HL-60/S4 (cell line): ENCODE measurements around the gene RMI1.

Experiments used
- in situ Hi-C: fragments of 300-500 bp; cut with MboI; formaldehyde crosslinking; loops from 2 replicates; pipeline ENCODE4 v1.14.3; 2022; ENCODE audit warnings: low sequenced_read_pairs

RMI1 gene

GRCh38 chr9:83966209-83966582 is 14.4 kb upstream of the RMI1 start:
- in situ Hi-C loops: no loop called here

DNA sequence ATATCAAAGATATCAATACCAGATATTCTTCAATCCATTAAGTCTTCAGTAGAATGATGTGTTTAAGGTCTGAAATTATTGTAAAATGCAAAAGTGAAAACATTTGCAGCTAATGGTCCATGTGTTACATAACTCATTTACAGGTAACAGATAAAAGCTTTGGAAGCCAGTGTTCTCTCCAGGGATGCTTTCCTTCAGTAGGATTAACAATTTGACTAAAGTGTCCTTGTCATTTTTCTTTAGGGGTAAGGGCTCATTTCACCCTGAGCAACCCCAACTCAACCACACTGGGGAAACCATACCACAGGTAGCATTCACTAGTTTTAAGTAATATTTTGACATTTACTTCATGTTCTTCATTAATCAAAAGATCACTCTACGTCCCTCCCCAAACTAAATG is 13.5 kb upstream of the RMI1 start:
- in situ Hi-C loops: no loop called here

DNA sequence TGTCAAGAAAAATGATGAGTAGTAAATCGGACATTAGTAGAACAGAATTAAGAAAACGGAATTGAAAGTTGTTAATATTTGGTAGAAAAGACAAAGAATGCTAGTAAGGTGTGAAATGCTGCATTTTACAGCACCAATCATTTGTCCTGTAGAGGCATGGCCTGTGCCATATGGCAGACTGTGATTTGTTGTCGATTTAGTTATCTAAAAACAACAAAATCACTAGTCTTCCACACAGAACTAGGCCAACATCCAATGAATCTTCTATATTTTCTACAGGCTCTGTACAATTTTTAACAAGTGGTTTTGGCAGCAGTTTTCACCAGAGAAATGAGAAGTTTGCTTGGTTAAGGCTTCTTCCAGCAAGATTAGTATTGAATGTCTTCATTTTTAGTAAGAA is 11.0 kb upstream of the RMI1 start:
- in situ Hi-C loops: no loop called here

- in situ Hi-C loops: no loop called here
Measured at GRCh38 chr9:83971485-83971884, 9.1 kb upstream of the RMI1 start.

- in situ Hi-C loops: no loop called here
Measured at GRCh38 chr9:83972286-83972685, 8.3 kb upstream of the RMI1 start.

GRCh38 chr9:83975300-83975699 is 5.3 kb upstream of the RMI1 start:
- in situ Hi-C loops: no loop called here

DNA sequence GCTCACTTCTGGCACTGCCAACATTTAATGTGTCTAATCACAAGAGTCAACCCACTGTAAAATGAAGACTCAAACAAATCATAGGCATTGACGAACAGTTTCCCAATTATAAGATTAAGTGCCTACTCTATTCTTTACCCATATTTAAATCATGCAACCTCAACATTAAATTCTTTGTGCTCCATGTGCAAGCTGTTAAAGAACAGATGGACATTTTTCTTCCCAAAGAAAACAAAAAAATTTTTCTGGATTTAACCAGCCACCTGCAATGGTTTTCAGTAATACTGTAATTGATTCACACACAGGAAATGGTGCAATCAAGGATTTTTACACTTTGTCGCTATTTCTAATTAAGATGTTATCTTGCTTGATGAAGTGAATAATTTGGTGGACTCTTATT is 4.2 kb upstream of the RMI1 start:
- in situ Hi-C loops: no loop called here

DNA sequence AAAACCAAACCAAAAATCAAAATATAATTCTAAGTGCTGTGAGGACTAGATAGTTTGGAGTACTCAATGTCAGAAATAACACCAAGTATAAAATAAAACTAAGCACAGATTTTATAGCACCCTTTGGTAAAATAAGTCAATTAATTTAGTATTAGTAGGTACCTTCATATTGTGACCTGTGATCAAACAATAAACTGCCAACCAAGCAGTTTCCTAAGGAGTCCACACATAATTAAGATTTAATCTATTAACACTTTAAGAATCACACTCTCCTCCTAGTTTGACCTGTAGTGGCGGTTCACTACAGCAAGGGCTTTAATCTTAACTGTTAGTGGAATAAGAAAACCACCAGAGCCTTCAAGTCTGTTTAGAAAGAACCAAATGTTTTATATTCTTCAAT is 3.4 kb upstream of the RMI1 start:
- in situ Hi-C loops: no loop called here

- in situ Hi-C loops: no loop called here
Measured at GRCh38 chr9:83978992-83979811, 1.4 kb upstream of the RMI1 start.

GRCh38 chr9:83979812-83980394 is 702 bp upstream of the RMI1 start, which contains the start of gene HNRNPK:
TSS of gene HNRNPK (minus strand) at chr9:83980215. CDS start at chr9:83978252, 1,963 bp downstream.
- in situ Hi-C loops: no loop called here

DNA sequence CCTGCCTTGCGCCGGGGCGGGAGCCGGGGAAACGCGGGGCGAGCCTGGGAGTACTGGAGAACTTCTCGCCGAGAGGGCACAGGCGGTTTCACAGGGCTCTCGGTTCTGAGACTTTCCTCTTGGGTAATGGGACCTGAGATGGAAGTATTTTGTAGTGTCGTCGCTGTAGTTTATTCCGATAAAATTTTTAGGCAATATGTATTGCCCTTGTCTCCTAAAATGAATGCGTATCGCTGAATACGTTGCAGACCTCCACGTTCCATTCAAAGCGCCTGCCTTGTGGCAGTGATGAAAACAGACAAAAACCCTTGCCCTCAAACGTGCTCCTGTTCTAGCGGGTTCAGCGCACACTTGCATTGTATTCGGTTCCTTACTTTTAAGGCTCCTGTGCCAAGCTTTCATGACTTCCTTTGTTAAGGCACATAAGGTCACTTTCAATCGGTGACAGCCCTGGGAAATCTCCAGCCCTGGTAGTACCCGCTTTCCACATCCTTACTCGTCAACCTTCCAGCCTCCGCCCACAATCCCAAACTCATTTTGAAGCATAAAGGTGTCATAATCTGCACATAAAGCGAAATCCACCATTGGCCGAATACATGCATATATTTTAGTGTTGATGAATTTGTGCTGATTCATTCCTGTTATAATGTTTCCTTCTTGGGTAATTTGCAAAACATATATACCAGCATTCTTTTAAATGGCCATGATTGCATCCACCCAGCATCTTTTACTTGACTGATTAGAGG is 694 bp downstream of the RMI1 start:
- in situ Hi-C loops: no loop called here

DNA sequence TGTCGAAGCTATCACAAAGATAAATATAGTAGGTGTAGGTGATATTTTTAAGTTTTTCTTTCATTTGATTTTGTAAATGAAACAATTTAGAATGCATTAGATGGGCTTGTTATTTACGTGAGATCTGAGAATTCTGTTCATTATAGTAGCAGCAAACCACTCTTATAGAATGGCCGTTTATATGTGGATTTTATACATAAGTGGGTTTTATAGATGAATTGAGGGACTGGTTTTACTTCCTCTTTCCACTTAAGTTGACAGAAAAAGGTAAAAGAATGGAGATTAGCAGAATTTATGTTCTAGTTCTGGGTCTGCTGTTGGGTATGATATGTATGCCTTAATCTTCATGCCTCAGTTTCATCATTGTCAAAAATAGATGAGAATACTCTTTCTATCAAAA is 5.6 kb downstream of the RMI1 start:
- in situ Hi-C loops: no loop called here

DNA sequence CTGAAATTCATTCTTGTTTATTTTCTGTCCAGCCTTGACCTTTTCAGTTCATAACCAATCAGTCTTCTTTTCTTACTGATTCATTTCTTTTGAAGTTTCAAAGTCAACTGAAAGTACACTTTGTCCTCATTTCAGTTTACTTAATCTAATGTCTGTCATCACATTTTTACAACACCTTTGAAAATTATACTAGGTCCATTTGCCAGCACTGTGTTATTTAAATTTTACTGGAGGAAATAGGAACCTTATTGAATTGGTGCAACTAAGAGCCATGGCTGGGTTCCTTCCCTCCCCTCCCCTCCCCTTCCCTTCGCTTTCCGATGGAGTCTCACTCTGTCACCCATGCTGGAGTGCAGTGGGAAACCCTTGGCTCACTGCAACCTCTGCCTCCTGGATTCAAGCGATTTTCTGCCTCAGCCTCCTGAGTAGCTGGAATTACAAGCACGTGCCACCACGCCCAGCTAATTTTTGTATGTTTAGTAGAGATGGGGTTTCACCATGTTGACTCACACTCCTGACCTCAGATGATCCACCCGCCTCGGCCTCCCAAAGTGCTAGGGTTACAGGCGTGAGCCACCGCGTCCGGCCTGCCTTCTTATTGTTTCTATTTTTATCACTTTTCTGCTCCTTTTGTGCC is 6.3 kb downstream of the RMI1 start:
- in situ Hi-C loops: no loop called here

DNA sequence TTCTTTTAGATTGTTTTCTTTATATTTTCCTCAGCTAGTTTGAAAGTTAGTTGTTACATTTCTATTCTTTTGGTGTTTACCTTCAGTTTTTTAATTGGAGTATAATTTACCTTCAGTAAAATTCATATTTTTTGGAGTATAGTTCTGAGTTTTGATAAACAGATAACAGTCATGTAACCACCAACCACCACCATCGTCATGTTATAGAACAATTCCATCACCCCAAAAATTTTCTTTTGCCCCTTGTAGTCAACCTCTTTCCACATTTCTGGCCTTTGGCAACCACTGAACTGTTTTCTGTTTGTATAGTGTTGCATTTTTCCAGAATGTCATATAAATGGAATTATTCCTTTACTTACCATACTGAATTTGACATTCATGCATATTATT is 6.8 kb downstream of the RMI1 start:
- in situ Hi-C loops: no loop called here

DNA sequence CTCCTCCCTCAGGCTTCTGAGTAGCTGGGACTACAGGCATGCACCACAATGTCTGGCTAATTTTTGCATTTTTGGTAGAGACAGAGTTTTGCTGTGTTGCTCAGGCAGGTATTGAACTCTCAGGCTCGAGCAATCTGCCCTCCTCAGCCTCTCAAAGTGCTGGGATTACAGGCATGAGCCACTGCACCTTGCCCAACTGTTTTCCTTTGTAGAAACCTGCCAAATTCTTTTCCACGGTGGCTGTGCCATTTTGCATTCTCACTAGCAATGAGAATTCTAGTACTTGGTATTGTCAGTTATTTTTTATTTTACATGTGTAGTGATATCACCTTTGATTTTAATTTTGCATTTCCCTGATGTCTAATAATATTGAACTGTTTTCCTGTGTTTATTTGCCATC is 7.8 kb downstream of the RMI1 start:
- in situ Hi-C loops: no loop called here

DNA sequence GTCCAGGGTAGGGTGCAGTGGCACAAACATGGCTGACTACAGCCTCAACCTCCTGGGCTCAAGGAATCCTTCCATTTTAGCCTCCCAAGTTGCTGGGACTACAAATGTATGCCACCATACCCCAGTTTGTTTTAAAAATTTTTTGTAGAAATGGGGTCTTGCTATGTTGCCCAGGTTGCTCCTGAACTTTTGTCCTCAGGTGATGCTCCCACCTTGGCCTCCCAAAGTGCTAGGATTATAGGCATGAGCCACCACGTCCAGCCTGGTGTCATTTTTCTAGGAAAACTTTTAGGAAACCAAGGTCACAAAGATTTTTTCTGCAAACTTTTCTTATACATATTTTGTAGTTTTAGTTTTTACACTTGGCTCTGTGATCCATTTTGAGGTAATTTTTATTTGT is 10.8 kb downstream of the RMI1 start:
- in situ Hi-C loops: no loop called here

DNA sequence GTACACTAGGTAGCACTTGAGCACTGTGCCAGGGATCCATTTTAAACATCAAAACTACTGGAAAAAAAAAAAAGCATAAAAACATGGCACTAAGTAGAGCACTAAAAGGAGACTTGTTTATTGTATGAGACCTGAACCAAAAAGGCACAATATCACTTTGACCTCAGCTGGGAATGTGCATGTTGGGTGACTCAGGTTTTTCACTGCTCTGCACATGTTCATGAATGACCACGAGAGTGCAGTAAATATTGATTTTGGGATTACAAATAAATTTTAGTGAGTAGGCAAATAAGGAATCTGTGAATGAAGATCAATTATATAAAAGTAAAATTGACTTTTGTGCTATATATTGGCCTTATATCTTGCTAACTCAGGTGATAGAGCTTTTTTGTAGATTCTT is 11.8 kb downstream of the RMI1 start:
- in situ Hi-C loops: no loop called here

DNA sequence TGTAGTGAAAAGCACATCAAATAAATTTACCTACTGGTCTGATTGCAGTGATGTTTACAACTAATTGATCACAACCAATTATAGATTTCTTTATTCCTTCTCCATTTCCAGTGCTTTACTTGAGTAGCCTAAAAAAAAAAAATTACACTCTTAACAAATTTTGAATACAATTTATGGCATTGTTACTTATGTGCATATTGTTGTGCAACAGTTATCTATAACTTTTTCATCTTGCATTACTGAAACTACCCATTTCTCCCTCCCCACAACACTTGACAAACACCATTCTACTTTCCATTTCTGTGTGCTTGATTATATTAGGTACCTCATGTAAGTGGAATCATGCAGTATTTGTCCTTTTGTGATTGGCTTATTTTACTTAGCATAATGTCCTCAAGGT is 12.3 kb downstream of the RMI1 start:
- in situ Hi-C loops: no loop called here

DNA sequence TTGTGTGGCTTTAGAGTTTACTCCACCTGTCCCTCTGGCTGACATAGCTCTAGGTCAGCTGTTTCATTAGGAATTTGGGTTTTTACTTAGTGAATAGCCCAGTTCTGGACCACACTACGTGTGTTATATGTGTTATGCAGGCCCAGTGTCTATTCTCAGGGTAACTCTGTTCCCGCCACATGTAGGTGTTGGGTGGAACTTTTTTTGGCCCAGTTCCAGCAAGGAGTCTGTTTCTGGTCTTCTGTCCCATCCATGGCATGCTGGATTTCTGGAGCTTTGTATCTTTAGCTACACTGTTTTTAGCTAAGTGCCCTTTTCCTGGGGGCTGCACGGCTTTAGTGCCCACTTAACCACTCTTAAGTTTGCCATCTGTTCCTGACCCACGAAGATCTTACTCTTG is 15.5 kb downstream of the RMI1 start:
- in situ Hi-C loops: no loop called here

DNA sequence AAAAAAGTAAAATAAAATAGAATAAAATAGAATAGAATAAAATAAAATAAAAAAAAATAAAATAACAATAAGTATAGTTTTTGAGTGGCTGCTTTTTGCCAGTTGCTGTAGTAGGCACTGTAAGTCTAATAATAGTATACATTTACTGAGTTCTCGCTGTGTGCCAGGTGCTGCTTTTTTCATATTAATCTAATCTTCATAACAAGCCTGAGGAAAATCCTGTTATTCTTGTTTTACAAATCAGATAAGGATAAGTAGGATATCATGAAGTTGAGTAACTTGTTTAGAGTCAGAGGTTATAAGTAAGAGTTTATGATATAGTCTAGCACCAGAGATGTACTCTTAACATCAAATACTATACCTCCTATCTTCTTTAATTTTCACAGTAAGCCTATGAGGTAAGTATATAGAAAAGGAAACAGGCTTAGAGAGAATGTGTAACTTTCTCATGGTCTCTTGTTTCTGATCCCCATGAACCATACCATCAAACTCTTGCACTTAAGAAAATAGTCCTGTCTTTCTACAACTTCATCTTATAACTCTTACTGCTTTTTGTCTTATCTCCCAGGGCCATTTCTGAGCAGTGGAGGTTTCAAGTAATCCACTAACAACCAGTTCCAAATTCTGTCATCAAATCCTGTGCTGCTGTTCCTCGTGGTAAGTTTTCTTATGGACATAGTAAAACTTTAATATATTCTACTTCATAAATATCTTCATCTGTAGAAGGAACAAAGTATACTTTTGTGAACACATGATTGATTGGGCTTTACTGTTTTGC is 18.7 kb downstream of the RMI1 start:
- in situ Hi-C loops: no loop called here

- in situ Hi-C loops: no loop called here
Measured at GRCh38 chr9:84000186-84000585, 19.6 kb downstream of the RMI1 start.
